Mesenchymal stem cell (in vitro differentiated cells and primary cell): Measurements from ENCODE around the gene CBFA2T2.

ENCODE experiments used
- DNase-seq: peaks from one replicate; pipeline ENCODE4 v3.0.0-alpha.2; 2013
- H2AFZ ChIP-seq: one replicate; pipeline ENCODE4 v1.6.1; 2013; ENCODE audit warnings: low read depth, mild to moderate bottlenecking, control low read depth, inconsistent platforms, low read length, moderate library complexity
- H2AK5ac ChIP-seq: 2 replicates; pipeline ENCODE4 v1.6.1; 2013; ENCODE audit warnings: low read length, moderate library complexity, mild to moderate bottlenecking, inconsistent platforms; ENCODE audit not compliant: severe bottlenecking
- H2BK120ac ChIP-seq: one replicate; pipeline ENCODE4 v1.6.1; 2013; ENCODE audit warnings: low read depth, mild to moderate bottlenecking, inconsistent platforms, low read length, moderate library complexity
- H2BK12ac ChIP-seq, 2 experiments: one replicate each; pipeline ENCODE4 v1.6.1; 2013; ENCODE audit warnings: inconsistent platforms in 2 of 2, low read length in 2 of 2, mild to moderate bottlenecking in 2 of 2, moderate library complexity in 2 of 2, control low read depth in 1 of 2
- H2BK15ac ChIP-seq: one replicate; pipeline ENCODE4 v1.6.1; 2013; ENCODE audit warnings: mild to moderate bottlenecking, low read depth, inconsistent platforms; ENCODE audit not compliant: poor library complexity, severe bottlenecking
- H2BK5ac ChIP-seq: 2 replicates; pipeline ENCODE4 v1.6.1; 2013; ENCODE audit warnings: low read depth, mild to moderate bottlenecking, low read length, control low read depth, inconsistent platforms; ENCODE audit not compliant: poor library complexity, severe bottlenecking
- H3K14ac ChIP-seq, 2 experiments: one replicate each; pipeline ENCODE4 v1.6.1; 2013; ENCODE audit warnings: inconsistent platforms in 2 of 2, low read length in 2 of 2, control low read depth in 1 of 2, mild to moderate bottlenecking in 1 of 2, moderate library complexity in 1 of 2
- H3K18ac ChIP-seq, 2 experiments: one replicate each; pipeline ENCODE4 v1.6.1; 2013; ENCODE audit warnings: inconsistent platforms in 2 of 2, low read length in 2 of 2, control low read depth in 1 of 2, low read depth in 1 of 2, mild to moderate bottlenecking in 1 of 2
- H3K23ac ChIP-seq, 2 experiments: one replicate each; pipeline ENCODE4 v1.6.1; 2013; ENCODE audit warnings: inconsistent platforms in 2 of 2, low read length in 2 of 2, mild to moderate bottlenecking in 2 of 2, moderate library complexity in 2 of 2, control low read depth in 1 of 2
- H3K27ac ChIP-seq: 2 replicates; pipeline ENCODE4 v1.5.1; 2013; ENCODE audit warnings: mild to moderate bottlenecking, moderate library complexity, low read length, control low read depth, inconsistent platforms; ENCODE audit not compliant: poor library complexity, severe bottlenecking
- H3K27me3 ChIP-seq, 2 experiments: 2 replicates each; pipeline versions ENCODE4 v1.6.1 to v1.7.0; 2013; ENCODE audit warnings: low read length in 2 of 2, mild to moderate bottlenecking in 2 of 2, moderate library complexity in 2 of 2, control low read depth in 1 of 2, inconsistent platforms in 1 of 2; ENCODE audit not compliant: control insufficient read depth in 1 of 2, insufficient read depth in 1 of 2
- H3K36me3 ChIP-seq, 2 experiments: 2 replicates each; pipeline versions ENCODE4 v1.6.1 to v1.7.0; 2013; ENCODE audit warnings: low read length in 2 of 2, control low read depth in 1 of 2, inconsistent platforms in 1 of 2, low read depth in 1 of 2, mild to moderate bottlenecking in 1 of 2; ENCODE audit not compliant: insufficient read depth in 2 of 2, control insufficient read depth in 1 of 2
- H3K4ac ChIP-seq, 2 experiments: one replicate each; pipeline ENCODE4 v1.6.1; 2013; ENCODE audit warnings: inconsistent platforms in 2 of 2, low read length in 2 of 2, mild to moderate bottlenecking in 2 of 2, moderate library complexity in 2 of 2, control low read depth in 1 of 2, low read depth in 1 of 2
- H3K4me1 ChIP-seq: 2 replicates; pipeline ENCODE4 v1.6.1; 2013; ENCODE audit warnings: low read depth, low read length, control low read depth; ENCODE audit not compliant: control insufficient read depth, insufficient read depth
- H3K4me2 ChIP-seq: 2 replicates; pipeline ENCODE4 v1.6.1; 2013; ENCODE audit warnings: low read length, mild to moderate bottlenecking, inconsistent platforms; ENCODE audit not compliant: poor library complexity, severe bottlenecking
- H3K4me3 ChIP-seq, 2 experiments: 2 replicates each; pipeline versions ENCODE4 v1.5.1 to v1.7.0; 2013; ENCODE audit warnings: low read length in 2 of 2, mild to moderate bottlenecking in 2 of 2, control low read depth in 1 of 2, low read depth in 1 of 2; ENCODE audit not compliant: insufficient read depth in 1 of 2
- H3K79me1 ChIP-seq: replicated peaks from 2 replicates; pipeline ENCODE4 v1.6.1; 2013; ENCODE audit warnings: mild to moderate bottlenecking, control low read depth, low read length, inconsistent platforms; ENCODE audit not compliant: poor library complexity, severe bottlenecking
- H3K9ac ChIP-seq: 2 replicates; pipeline ENCODE4 v1.7.0; 2013; ENCODE audit warnings: mild to moderate bottlenecking, low read length, moderate library complexity
- H3K9me3 ChIP-seq: 2 replicates; pipeline ENCODE4 v1.7.0; 2013; ENCODE audit warnings: mild to moderate bottlenecking, low read length; ENCODE audit not compliant: control insufficient read depth
- H4K8ac ChIP-seq: one replicate; pipeline ENCODE4 v1.6.1; 2013; ENCODE audit warnings: inconsistent platforms, mild to moderate bottlenecking, low read length, moderate library complexity
- H4K91ac ChIP-seq: one replicate; pipeline ENCODE4 v1.6.1; 2013; ENCODE audit warnings: mild to moderate bottlenecking, low read length, inconsistent platforms
- WGBS: methylation state at CpG from one replicate; pipeline ENCODE4 v1.1.7; 2013; ENCODE audit warnings: mixed read lengths; 5-methylcytosine and 5-hydroxymethylcytosine counted together

The CBFA2T2 gene

DNA sequence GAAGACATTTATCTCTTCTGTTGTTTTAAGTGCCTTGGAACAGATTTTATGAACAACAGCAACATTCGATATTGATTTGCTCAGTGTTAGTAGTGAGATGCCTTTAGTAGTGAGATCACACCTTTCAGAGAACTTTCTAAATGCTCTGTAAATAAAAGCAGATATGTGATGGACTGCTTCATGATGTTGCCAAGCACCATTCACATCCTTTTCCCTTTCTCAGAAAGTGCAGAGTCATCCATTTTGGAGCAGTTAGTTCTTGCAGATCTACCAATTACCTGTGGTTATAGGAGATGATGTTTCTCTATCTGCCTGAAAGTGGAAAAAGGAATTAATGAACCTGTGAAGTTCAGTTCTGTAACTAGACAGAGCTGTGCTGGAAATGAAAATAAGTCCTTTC lies 27.0 kb downstream of the CBFA2T2 start:
- H2BK12ac ChIP-seq, result no peak overlapping the region
- H2BK5ac ChIP-seq, result no peak overlapping the region
- H2BK15ac ChIP-seq, result no peak overlapping the region
- no peak overlapping the region for H3K14ac ChIP-seq
- no peak overlapping the region for H3K18ac ChIP-seq
- H3K4me2 ChIP-seq, result no peak overlapping the region
- H3K79me1 ChIP-seq, result peaks cover 15% of the 10 kb centered on the region
- no peak overlapping the region for H3K4ac ChIP-seq
- peak; percentile 10 for DNase-seq
- no peak overlapping the region for H2AFZ ChIP-seq
- no peak overlapping the region for H2BK120ac ChIP-seq
- H3K9ac ChIP-seq, result peak overlapping the region; percentile 24
- no peaks in the 10 kb centered on the region for H3K27me3 ChIP-seq
- H3K36me3 ChIP-seq, result no peaks in the 10 kb centered on the region
- H3K9me3 ChIP-seq, result no peaks in the 10 kb centered on the region
- no peak overlapping the region for H4K91ac ChIP-seq
- H3K27ac ChIP-seq, result peak overlapping the region; percentile 70
- no peak overlapping the region for H3K4me3 ChIP-seq
- H3K4me1 ChIP-seq, result peaks cover 14% of the 10 kb centered on the region
- H2AK5ac ChIP-seq, result no peak overlapping the region
- no peak overlapping the region for H3K23ac ChIP-seq
- no peak overlapping the region for H4K8ac ChIP-seq
- WGBS, result 100% methylated on average over 1 of the region's 1 CpG

GRCh38 chr20:33518071-33518470 lies 28.2 kb downstream of the CBFA2T2 start:
- H3K4me1 ChIP-seq, result peaks cover 9% of the 10 kb centered on the region
- no peak overlapping the region for H2AK5ac ChIP-seq
- H3K9ac ChIP-seq, result peak overlapping the region; percentile 38
- no peak overlapping the region for H4K8ac ChIP-seq
- peak overlapping the region; percentile 89 for H3K27ac ChIP-seq
- no peak overlapping the region for H3K23ac ChIP-seq
- H3K4ac ChIP-seq, result no peak overlapping the region
- H3K14ac ChIP-seq, result no peak overlapping the region
- H3K18ac ChIP-seq, result peak overlapping the region in 1 of 2 experiments; percentile 43
- no peaks in the 10 kb centered on the region for H3K9me3 ChIP-seq
- peak overlapping the region; percentile 1 for H3K4me2 ChIP-seq
- H3K4me3 ChIP-seq, result no peak overlapping the region
- H4K91ac ChIP-seq, result no peak overlapping the region
- H2BK120ac ChIP-seq, result no peak overlapping the region
- H3K36me3 ChIP-seq, result no peaks in the 10 kb centered on the region
- H2BK12ac ChIP-seq, result no peak overlapping the region
- no peaks in the 10 kb centered on the region for H3K27me3 ChIP-seq
- no peak overlapping the region for H2BK15ac ChIP-seq
- no peak overlapping the region for H2BK5ac ChIP-seq
- H2AFZ ChIP-seq, result no peak overlapping the region
- WGBS, result 22% methylated on average over 5 of the region's 5 CpGs
- peak; percentile 81 for DNase-seq
- H3K79me1 ChIP-seq, result peaks cover 16% of the 10 kb centered on the region

GRCh38 chr20:33521461-33521860 lies 31.6 kb downstream of the CBFA2T2 start:
- H3K4me3 ChIP-seq, result no peak overlapping the region
- no peak overlapping the region for H4K91ac ChIP-seq
- H3K9me3 ChIP-seq, result no peaks in the 10 kb centered on the region
- H3K23ac ChIP-seq, result no peak overlapping the region
- WGBS, result 81% methylated on average over 1 of the region's 1 CpG
- no peak overlapping the region for H2BK15ac ChIP-seq
- no peak for DNase-seq
- peaks cover 18% of the 10 kb centered on the region for H3K79me1 ChIP-seq
- no peak overlapping the region for H2BK5ac ChIP-seq
- no peak overlapping the region for H4K8ac ChIP-seq
- no peak overlapping the region for H2AK5ac ChIP-seq
- no peak overlapping the region for H3K14ac ChIP-seq
- no peak overlapping the region for H3K9ac ChIP-seq
- peaks cover 0 to 8% of the 10 kb centered on the region in 2 experiments for H3K36me3 ChIP-seq
- H2AFZ ChIP-seq, result no peak overlapping the region
- H3K4me2 ChIP-seq, result no peak overlapping the region
- no peak overlapping the region for H3K18ac ChIP-seq
- no peak overlapping the region for H3K27ac ChIP-seq
- no peak overlapping the region for H3K4ac ChIP-seq
- no peak overlapping the region for H2BK12ac ChIP-seq
- peaks cover 6% of the 10 kb centered on the region for H3K4me1 ChIP-seq
- no peak overlapping the region for H2BK120ac ChIP-seq
- no peaks in the 10 kb centered on the region for H3K27me3 ChIP-seq

GRCh38 chr20:33522256-33522820 lies 32.4 kb downstream of the CBFA2T2 start:
- H2AK5ac ChIP-seq, result no peak overlapping the region
- H4K8ac ChIP-seq, result no peak overlapping the region
- no peak overlapping the region for H3K27ac ChIP-seq
- no peak overlapping the region for H3K4me2 ChIP-seq
- peaks cover 0 to 8% of the 10 kb centered on the region in 2 experiments for H3K36me3 ChIP-seq
- no peak overlapping the region for H3K14ac ChIP-seq
- no peak overlapping the region for H3K4ac ChIP-seq
- no peak overlapping the region for H3K9ac ChIP-seq
- no peaks in the 10 kb centered on the region for H3K9me3 ChIP-seq
- no peak overlapping the region for H3K4me3 ChIP-seq
- no peak for DNase-seq
- no peak overlapping the region for H3K23ac ChIP-seq
- H2BK120ac ChIP-seq, result no peak overlapping the region
- WGBS, result 100% methylated on average over 2 of the region's 3 CpGs
- no peak overlapping the region for H3K18ac ChIP-seq
- H3K79me1 ChIP-seq, result peaks cover 21% of the 10 kb centered on the region
- no peak overlapping the region for H2BK5ac ChIP-seq
- no peak overlapping the region for H2BK15ac ChIP-seq
- H3K4me1 ChIP-seq, result peaks cover 6% of the 10 kb centered on the region
- no peak overlapping the region for H2AFZ ChIP-seq
- H2BK12ac ChIP-seq, result no peak overlapping the region
- no peaks in the 10 kb centered on the region for H3K27me3 ChIP-seq
- no peak overlapping the region for H4K91ac ChIP-seq
